ENCODE data around the gene SLC15A4. TPM values are rescaled to one million over a fixed set of nuclear protein-coding genes. Genes with fewer than 3 reads are reported as not detected.
A peak's percentile ranks its signal among the peaks of the same experiment; 100 is the strongest.

SLC15A4 gene
- total RNA-seq, 3 donors from 2014 or later = 38.6 to 64.7 (median 41.0) TPM

GRCh38 chr12:128801879-128802391, 21.8 kb downstream of the SLC15A4 start:
- H3K4me1 ChIP-seq = no peaks in the 10 kb centered on the region
- TF ChIP-seq POLR2AphosphoS5 (IDR thresholded peaks at IDR 0.05) = no peak
- H3K27ac ChIP-seq = no peak overlapping the region
- intact Hi-C loops (cut with DNase I; ENCODE audit: low total_unique reads) = no loop called here
- H3K9me3 ChIP-seq = peaks cover 0 to 5% of the 10 kb centered on the region in 2 donors
- no peak for DNase-seq (ENCODE audit: low spot score in 2 of 2)
- no peaks in the 10 kb centered on the region for H3K36me3 ChIP-seq
- no peak overlapping the region for H3K4me3 ChIP-seq
- no peaks in the 10 kb centered on the region for H3K27me3 ChIP-seq

- Histone ChIP-seq H3K4me1 (no peaks in the 10 kb centered on the region), H3K27me3 (no peaks in the 10 kb centered on the region), H3K4me3 (no peak overlapping the region), H3K9me3 (peaks cover 0 to 5% of the 10 kb centered on the region in 2 donors), H3K36me3 (peaks cover 1% of the 10 kb centered on the region), H3K27ac (no peak overlapping the region)
- DNase-seq (ENCODE audit: low spot score in 2 of 2) = no peak
- intact Hi-C loops (cut with DNase I; ENCODE audit: low total_unique reads) = no loop called here
- TF ChIP-seq POLR2AphosphoS5 (IDR thresholded peaks at IDR 0.05) (no peak), CTCF (IDR thresholded peaks at IDR 0.05) (no peak), POLR2A (IDR thresholded peaks at IDR 0.05) (no peak)
These were observed 23.2 kb downstream of the SLC15A4 start for GRCh38 chr12:128800606-128801005.

- Histone ChIP-seq H3K27ac (no peak overlapping the region), H3K4me1 (no peaks in the 10 kb centered on the region), H3K27me3 (no peaks in the 10 kb centered on the region), H3K9me3 (no peaks in the 10 kb centered on the region), H3K4me3 (no peak overlapping the region), H3K36me3 (peaks cover 8% of the 10 kb centered on the region)
- intact Hi-C loops (cut with DNase I; ENCODE audit: low total_unique reads) = no loop called here
- TF ChIP-seq POLR2AphosphoS5 (IDR thresholded peaks at IDR 0.05) = no peak
- no peak for DNase-seq (ENCODE audit: low spot score in 2 of 2)
These were observed 25.0 kb downstream of the SLC15A4 start for GRCh38 chr12:128798571-128799341.

GRCh38 chr12:128797119-128798118, 26.3 kb downstream of the SLC15A4 start:
- Histone ChIP-seq H3K27ac (peak overlapping the region in 1 of 2 donors; percentile 4), H3K4me3 (no peak overlapping the region)

GRCh38 chr12:128796439-128797118, 27.2 kb downstream of the SLC15A4 start:
- Histone ChIP-seq H3K27me3 (no peaks in the 10 kb centered on the region), H3K9me3 (no peaks in the 10 kb centered on the region), H3K4me3 (no peak overlapping the region), H3K4me1 (no peaks in the 10 kb centered on the region), H3K36me3 (peaks cover 8% of the 10 kb centered on the region), H3K27ac (peak overlapping the region in 1 of 2 donors; percentile 4)
- intact Hi-C loops (cut with DNase I; ENCODE audit: low total_unique reads) = no loop called here
- no peak for TF ChIP-seq POLR2A (IDR thresholded peaks at IDR 0.05)
- no peak for TF ChIP-seq CTCF (IDR thresholded peaks at IDR 0.05)
- TF ChIP-seq POLR2AphosphoS5 (IDR thresholded peaks at IDR 0.05) = no peak
- no peak for DNase-seq (ENCODE audit: low spot score in 2 of 2)

More at GRCh38 chr12:128797119-128798118, 26.3 kb downstream of the SLC15A4 start:
- Histone ChIP-seq H3K36me3 (peaks cover 8% of the 10 kb centered on the region), H3K4me1 (no peaks in the 10 kb centered on the region), H3K9me3 (no peaks in the 10 kb centered on the region), H3K27me3 (no peaks in the 10 kb centered on the region)
- intact Hi-C loops (cut with DNase I; ENCODE audit: low total_unique reads) = no loop called here
- no peak for DNase-seq (ENCODE audit: low spot score in 2 of 2)
- no peak for TF ChIP-seq POLR2AphosphoS5 (IDR thresholded peaks at IDR 0.05)
- TF ChIP-seq CTCF (IDR thresholded peaks at IDR 0.05) = no peak

Data from breast epithelium (tissue), 4 donors.